Astrocyte (in vitro differentiated cells and primary cell): ENCODE results near the gene ICOS.

Experiments
- CTCF ChIP-seq: IDR thresholded peaks from 2 replicates; pipeline ENCODE4 v1.5.1; 2011; ENCODE audit warnings: low read depth, mild to moderate bottlenecking, inconsistent platforms, low read length, moderate library complexity; ENCODE audit not compliant: insufficient read depth
- EZH2 ChIP-seq: IDR thresholded peaks from 2 replicates; pipeline ENCODE4 v1.6.1; 2012; ENCODE audit warnings: mild to moderate bottlenecking, low read length, inconsistent platforms; ENCODE audit not compliant: insufficient read depth

GRCh38 chr2:203913947-203914346, 22.6 kb upstream of the ICOS start:
- TF ChIP-seq CTCF (no peak), EZH2 (no peak)
